Gastrocnemius medialis (tissue), 4 donors: ENCODE measurements around the gene TMEM143. TPM values are rescaled to one million over a fixed set of nuclear protein-coding genes. Genes with fewer than 3 reads are reported as not detected.

Experiments
- ATAC-seq, 2 donors: fragments of 150-250 bp; one replicate each; pipeline ENCODE4 v1.9.1; 2016
- DNase-seq, 2 donors: peaks; one replicate each; pipeline ENCODE4 v3.0.0-alpha.2; 2019
- H3K27ac ChIP-seq, 4 donors: fragments of 200-600 bp; sonication (generic); 1 replicate in 1 of 4; 2 replicates in 3 of 4; pipeline ENCODE4 v1.5.1; 2016 to 2018; ENCODE audit warnings: mild to moderate bottlenecking in 2 of 4, moderate library complexity in 1 of 4
- H3K27me3 ChIP-seq, 3 donors: fragments of 200-600 bp; sonication (generic) in 2 of 3; 1 replicate in 1 of 3; 2 replicates in 2 of 3; pipeline versions ENCODE4 v1.5.1 to v1.6.0; 2016 to 2019; ENCODE audit warnings: mild to moderate bottlenecking in 1 of 3, moderate library complexity in 1 of 3
- H3K36me3 ChIP-seq, 2 donors: fragments of 200-600 bp; sonication (generic) in 1 of 2; one replicate each; pipeline ENCODE4 v1.5.1; 2017 to 2018
- H3K4me1 ChIP-seq, 2 donors: fragments of 200-600 bp; sonication (generic) in 1 of 2; one replicate each; pipeline ENCODE4 v1.5.1; 2016 to 2017; ENCODE audit warnings: mild to moderate bottlenecking in 2 of 2
- H3K4me3 ChIP-seq, 4 donors: fragments of 200-600 bp; sonication (generic) in 3 of 4; 1 replicate in 1 of 4; 2 replicates in 3 of 4; pipeline ENCODE4 v1.5.1; 2016 to 2019; ENCODE audit warnings: mild to moderate bottlenecking in 2 of 4
- H3K9me3 ChIP-seq, 3 donors: fragments of 200-600 bp; sonication (generic) in 2 of 3; 1 replicate in 1 of 3; 2 replicates in 2 of 3; pipeline ENCODE4 v1.5.1; 2016 to 2019
- POLR2A ChIP-seq, 2 donors: fragments of 450-650 bp; IDR thresholded peaks; one replicate each; pipeline ENCODE4 v1.6.1; 2017; ENCODE audit warnings: antibody characterized with exemption in 2 of 2, mild to moderate bottlenecking in 2 of 2, moderate library complexity in 2 of 2
- in situ Hi-C, 4 donors: fragments of 200-750 bp; cut with MboI; loops; one replicate each; pipeline versions ENCODE4 v1.15.0 to v1.8.0; 2017; ENCODE audit warnings: low sequenced_read_pairs in 4 of 4
- intact Hi-C: fragments of 100-400 bp; cut with DNase I; formaldehyde crosslinking; loops from one replicate; pipeline ENCODE4 v1.15.1; 2023; ENCODE audit warnings: low total_unique reads
- total RNA-seq, 4 donors: library from RNA; depleted of rRNA; stranded (reverse); fragments of >200 nt; gene quantifications; one replicate each; pipeline versions ENCODE4 v1.1.0 to v1.2.3, GENCODE V29; 2016
- TF ChIP-seq, protein P1 (sequence below), 5 experiments: fragments of 450-650 bp in 3 of 5; fragments of 200-600 bp in 2 of 5; sonication (generic) in 2 of 5; IDR thresholded peaks in 4 of 5; conservative IDR thresholded peaks in 1 of 5; 1 replicate in 4 of 5; 2 replicates in 1 of 5; pipeline ENCODE4 v1.5.1; 2016 to 2019; ENCODE audit warnings: antibody characterized with exemption in 5 of 5, mild to moderate bottlenecking in 3 of 5, moderate library complexity in 3 of 5

The TMEM143 gene
- total RNA-seq, 4 donors from 2014 or later, result 28.8 to 42.3 (median 40.7) TPM

GRCh38 chr19:48338802-48339503 is 24.8 kb downstream of the TMEM143 start:
- TF ChIP-seq POLR2A (IDR thresholded peaks at IDR 0.05), result no peak
- TF ChIP-seq, protein P1, sequence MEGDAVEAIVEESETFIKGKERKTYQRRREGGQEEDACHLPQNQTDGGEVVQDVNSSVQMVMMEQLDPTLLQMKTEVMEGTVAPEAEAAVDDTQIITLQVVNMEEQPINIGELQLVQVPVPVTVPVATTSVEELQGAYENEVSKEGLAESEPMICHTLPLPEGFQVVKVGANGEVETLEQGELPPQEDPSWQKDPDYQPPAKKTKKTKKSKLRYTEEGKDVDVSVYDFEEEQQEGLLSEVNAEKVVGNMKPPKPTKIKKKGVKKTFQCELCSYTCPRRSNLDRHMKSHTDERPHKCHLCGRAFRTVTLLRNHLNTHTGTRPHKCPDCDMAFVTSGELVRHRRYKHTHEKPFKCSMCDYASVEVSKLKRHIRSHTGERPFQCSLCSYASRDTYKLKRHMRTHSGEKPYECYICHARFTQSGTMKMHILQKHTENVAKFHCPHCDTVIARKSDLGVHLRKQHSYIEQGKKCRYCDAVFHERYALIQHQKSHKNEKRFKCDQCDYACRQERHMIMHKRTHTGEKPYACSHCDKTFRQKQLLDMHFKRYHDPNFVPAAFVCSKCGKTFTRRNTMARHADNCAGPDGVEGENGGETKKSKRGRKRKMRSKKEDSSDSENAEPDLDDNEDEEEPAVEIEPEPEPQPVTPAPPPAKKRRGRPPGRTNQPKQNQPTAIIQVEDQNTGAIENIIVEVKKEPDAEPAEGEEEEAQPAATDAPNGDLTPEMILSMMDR (IDR thresholded peaks at IDR 0.05 in 4 of 5, conservative IDR thresholded peaks at IDR 0.05 in 1 of 5), result no peak
- Histone ChIP-seq H3K4me1 (peaks cover 6 to 9% of the 10 kb centered on the region in 2 donors), H3K4me3 (no peak overlapping the region), H3K27me3 (no peaks in the 10 kb centered on the region), H3K27ac (no peak overlapping the region), H3K9me3 (no peaks in the 10 kb centered on the region), H3K36me3 (peaks cover 0 to 7% of the 10 kb centered on the region in 2 donors)
- ATAC-seq (no peak), DNase-seq (no peak)
- intact Hi-C loops (no loop called here), in situ Hi-C loops (no loop called here)

DNA sequence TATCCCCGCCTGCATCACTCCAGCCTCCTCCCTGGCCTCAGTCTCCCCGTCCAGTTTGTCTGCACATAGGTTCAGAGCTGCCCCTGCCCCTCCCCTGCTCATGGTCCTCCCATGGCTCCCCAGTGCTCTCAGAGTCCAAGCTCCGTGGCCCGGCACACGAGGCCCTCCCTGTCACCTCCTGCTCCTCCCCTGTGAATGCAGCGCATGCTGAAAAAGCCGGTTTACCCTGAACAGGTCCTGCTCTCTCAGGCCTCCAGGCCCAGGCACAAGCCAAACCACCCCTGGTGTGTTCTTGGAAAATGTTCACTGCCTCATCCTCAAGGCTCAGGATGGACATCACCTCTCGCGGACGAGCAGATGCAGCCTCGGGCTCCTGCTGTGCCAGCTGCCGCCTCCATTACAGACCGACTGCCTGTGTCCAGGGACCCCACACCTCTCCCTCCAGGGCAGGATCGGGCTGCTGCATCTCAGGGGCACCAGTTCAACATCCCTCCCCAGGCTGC is 25.4 kb downstream of the TMEM143 start:
- TF ChIP-seq, protein P1 (IDR thresholded peaks at IDR 0.05 in 4 of 5, conservative IDR thresholded peaks at IDR 0.05 in 1 of 5), result no peak
- no peak for TF ChIP-seq POLR2A (IDR thresholded peaks at IDR 0.05)
- H3K36me3 ChIP-seq, result peaks cover 0 to 7% of the 10 kb centered on the region in 2 donors
- peaks cover 6 to 9% of the 10 kb centered on the region in 2 donors for H3K4me1 ChIP-seq
- intact Hi-C loops (no loop called here), in situ Hi-C loops (no loop called here)
- DNase-seq (no peak), ATAC-seq (no peak)
- H3K4me3 ChIP-seq, result no peak overlapping the region
- no peaks in the 10 kb centered on the region for H3K9me3 ChIP-seq
- H3K27ac ChIP-seq, result no peak overlapping the region
- no peaks in the 10 kb centered on the region for H3K27me3 ChIP-seq

- in situ Hi-C loops, result no loop called here
- peak overlapping the region; percentile 49 to 58 (median 52) for H3K4me3 ChIP-seq
- peaks cover 10 to 15% of the 10 kb centered on the region in 2 donors for H3K4me1 ChIP-seq
- H3K27ac ChIP-seq, result peak overlapping the region; percentile 82 to 84 (median 83)
- ATAC-seq, result peak; percentile 25 to 31
- intact Hi-C loops, result no loop called here
- H3K27me3 ChIP-seq, result no peaks in the 10 kb centered on the region
- peak; percentile 60 to 72 for DNase-seq
- H3K9me3 ChIP-seq, result no peaks in the 10 kb centered on the region
- H3K36me3 ChIP-seq, result no peaks in the 10 kb centered on the region
- TF ChIP-seq POLR2A (IDR thresholded peaks at IDR 0.05), result no peak
- TF ChIP-seq, protein P1 (IDR thresholded peaks at IDR 0.05 in 4 of 5, conservative IDR thresholded peaks at IDR 0.05 in 1 of 5), result peak; percentile 23 to 76 (median 73)
These were observed 30.0 kb downstream of the TMEM143 start for GRCh38 chr19:48333467-48334384.

DNA sequence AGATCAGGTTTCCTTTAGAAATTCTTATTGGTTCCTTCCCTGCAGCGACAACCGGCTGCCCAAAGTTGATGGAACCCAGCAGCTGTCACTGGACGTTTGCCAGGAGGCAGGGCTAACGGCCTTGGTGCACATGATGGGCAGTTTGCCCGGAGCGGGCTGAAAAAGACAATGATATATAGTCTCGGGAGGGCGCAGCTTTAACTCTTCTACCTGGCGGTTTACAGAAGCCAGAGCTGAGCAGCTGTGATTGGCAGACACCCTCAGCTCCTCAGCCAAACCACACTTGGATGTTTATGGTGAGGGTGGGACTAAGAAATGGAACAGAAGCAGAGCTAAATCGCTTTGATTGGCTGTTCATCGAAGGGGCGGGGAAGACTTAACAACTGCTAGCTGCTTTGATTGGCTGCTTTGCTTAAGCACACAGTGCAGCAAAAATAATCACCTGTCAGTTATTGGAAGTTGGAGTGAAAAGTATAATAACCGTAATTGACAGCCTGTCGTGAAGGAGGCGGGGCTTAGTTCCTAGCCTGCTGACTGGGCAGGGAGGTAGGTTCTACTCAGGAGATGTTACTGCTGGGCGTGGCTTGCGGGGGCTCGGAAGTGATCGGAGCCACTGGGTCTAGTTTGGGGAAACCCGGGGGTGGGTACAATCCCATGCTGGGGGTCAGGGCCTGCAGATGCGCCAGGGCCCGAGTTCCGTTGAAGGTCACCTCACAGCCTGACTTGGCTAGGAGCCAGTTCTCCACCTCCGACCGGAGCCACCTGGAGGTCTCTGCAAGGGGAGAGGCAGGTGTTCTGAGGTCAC is 30.9 kb downstream of the TMEM143 start:
- peak overlapping the region; percentile 82 to 84 (median 83) for H3K27ac ChIP-seq
- H3K36me3 ChIP-seq, result no peaks in the 10 kb centered on the region
- H3K9me3 ChIP-seq, result no peaks in the 10 kb centered on the region
- H3K4me1 ChIP-seq, result peaks cover 10 to 15% of the 10 kb centered on the region in 2 donors
- peak overlapping the region; percentile 49 to 58 (median 52) for H3K4me3 ChIP-seq
- no peaks in the 10 kb centered on the region for H3K27me3 ChIP-seq
- ATAC-seq (peak; percentile 87 to 92), DNase-seq (peak; percentile 85 to 90)
- in situ Hi-C loops, result no loop called here
- intact Hi-C loops, result loop anchor here (1.0 kb wide), 2 partner anchors 11 to 30 kb away; partner anchors contain the start of gene TMEM143
- TF ChIP-seq POLR2A (IDR thresholded peaks at IDR 0.05), result peak; percentile 11 to 47
- TF ChIP-seq, protein P1 (IDR thresholded peaks at IDR 0.05 in 4 of 5, conservative IDR thresholded peaks at IDR 0.05 in 1 of 5), result no peak
